ENCODE measurements around the gene CAMK1D.
"Not testable (repeated sequence)": the region's sequence is repeated elsewhere in the genome, so short reads cannot be mapped to it uniquely, and the experiment has no call there.

Gene CAMK1D

GRCh38 chr10:12716042-12716441, 366.7 kb downstream of the CAMK1D start:
- no peak overlapping the region for H3K27ac ChIP-seq (ENCODE audit: insufficient read depth, low read length, poor library complexity, severe bottlenecking)
- no peaks in the 10 kb centered on the region for H3K4me1 ChIP-seq (ENCODE audit: control insufficient read depth, insufficient read depth, low read length, poor library complexity, severe bottlenecking)
- no peaks in the 10 kb centered on the region for H3K9me3 ChIP-seq (ENCODE audit: control insufficient read depth, low read length)
- no peaks in the 10 kb centered on the region for H3K36me3 ChIP-seq (ENCODE audit: control insufficient read depth, insufficient read depth, low read length)
- H3K4me3 ChIP-seq (ENCODE audit: insufficient read depth, low read depth, low read length, poor library complexity, severe bottlenecking), result no peak overlapping the region
- no peak for DNase-seq
- H3K27me3 ChIP-seq (replicated peaks; ENCODE audit: control insufficient read depth, insufficient read depth, low read length, poor library complexity, severe bottlenecking), result no peaks in the 10 kb centered on the region

- Histone ChIP-seq H3K9me3 (ENCODE audit: control insufficient read depth, low read length) (no peaks in the 10 kb centered on the region), H3K4me3 (ENCODE audit: insufficient read depth, low read depth, low read length, poor library complexity, severe bottlenecking) (no peak overlapping the region), H3K27ac (ENCODE audit: insufficient read depth, low read length, poor library complexity, severe bottlenecking) (no peak overlapping the region), H3K36me3 (ENCODE audit: control insufficient read depth, insufficient read depth, low read length) (no peaks in the 10 kb centered on the region), H3K4me1 (ENCODE audit: control insufficient read depth, insufficient read depth, low read length, poor library complexity, severe bottlenecking) (no peaks in the 10 kb centered on the region), H3K27me3 (replicated peaks; ENCODE audit: control insufficient read depth, insufficient read depth, low read length, poor library complexity, severe bottlenecking) (no peaks in the 10 kb centered on the region)
- no peak for DNase-seq
These were observed 368.8 kb downstream of the CAMK1D start for GRCh38 chr10:12717981-12718707.

GRCh38 chr10:12719365-12719764, 370.0 kb downstream of the CAMK1D start:
- Histone ChIP-seq H3K4me3 (ENCODE audit: insufficient read depth, low read depth, low read length, poor library complexity, severe bottlenecking) (no peak overlapping the region), H3K27ac (ENCODE audit: insufficient read depth, low read length, poor library complexity, severe bottlenecking) (no peak overlapping the region), H3K9me3 (ENCODE audit: control insufficient read depth, low read length) (no peaks in the 10 kb centered on the region), H3K36me3 (ENCODE audit: control insufficient read depth, insufficient read depth, low read length) (no peaks in the 10 kb centered on the region), H3K27me3 (replicated peaks; ENCODE audit: control insufficient read depth, insufficient read depth, low read length, poor library complexity, severe bottlenecking) (no peaks in the 10 kb centered on the region), H3K4me1 (ENCODE audit: control insufficient read depth, insufficient read depth, low read length, poor library complexity, severe bottlenecking) (no peaks in the 10 kb centered on the region)
- DNase-seq, result no peak

GRCh38 chr10:12720217-12720981, 371.1 kb downstream of the CAMK1D start:
- Histone ChIP-seq H3K27ac (ENCODE audit: insufficient read depth, low read length, poor library complexity, severe bottlenecking) (no peak overlapping the region), H3K4me1 (ENCODE audit: control insufficient read depth, insufficient read depth, low read length, poor library complexity, severe bottlenecking) (no peaks in the 10 kb centered on the region), H3K36me3 (ENCODE audit: control insufficient read depth, insufficient read depth, low read length) (no peaks in the 10 kb centered on the region), H3K9me3 (ENCODE audit: control insufficient read depth, low read length) (no peaks in the 10 kb centered on the region), H3K4me3 (ENCODE audit: insufficient read depth, low read depth, low read length, poor library complexity, severe bottlenecking) (no peak overlapping the region), H3K27me3 (replicated peaks; ENCODE audit: control insufficient read depth, insufficient read depth, low read length, poor library complexity, severe bottlenecking) (no peaks in the 10 kb centered on the region)
- DNase-seq, result no peak

GRCh38 chr10:12721334-12721733, 372.0 kb downstream of the CAMK1D start:
- H3K4me3 ChIP-seq (ENCODE audit: insufficient read depth, low read depth, low read length, poor library complexity, severe bottlenecking), result no peak overlapping the region
- no peak for DNase-seq
- H3K4me1 ChIP-seq (ENCODE audit: control insufficient read depth, insufficient read depth, low read length, poor library complexity, severe bottlenecking), result no peaks in the 10 kb centered on the region
- no peak overlapping the region for H3K27ac ChIP-seq (ENCODE audit: insufficient read depth, low read length, poor library complexity, severe bottlenecking)
- H3K27me3 ChIP-seq (replicated peaks; ENCODE audit: control insufficient read depth, insufficient read depth, low read length, poor library complexity, severe bottlenecking), result no peaks in the 10 kb centered on the region
- no peaks in the 10 kb centered on the region for H3K36me3 ChIP-seq (ENCODE audit: control insufficient read depth, insufficient read depth, low read length)
- no peaks in the 10 kb centered on the region for H3K9me3 ChIP-seq (ENCODE audit: control insufficient read depth, low read length)

- DNase-seq, result no peak
- no peaks in the 10 kb centered on the region for H3K36me3 ChIP-seq (ENCODE audit: control insufficient read depth, insufficient read depth, low read length)
- no peak overlapping the region for H3K27ac ChIP-seq (ENCODE audit: insufficient read depth, low read length, poor library complexity, severe bottlenecking)
- no peaks in the 10 kb centered on the region for H3K9me3 ChIP-seq (ENCODE audit: control insufficient read depth, low read length)
- no peak overlapping the region for H3K4me3 ChIP-seq (ENCODE audit: insufficient read depth, low read depth, low read length, poor library complexity, severe bottlenecking)
- no peaks in the 10 kb centered on the region for H3K27me3 ChIP-seq (replicated peaks; ENCODE audit: control insufficient read depth, insufficient read depth, low read length, poor library complexity, severe bottlenecking)
- H3K4me1 ChIP-seq (ENCODE audit: control insufficient read depth, insufficient read depth, low read length, poor library complexity, severe bottlenecking), result no peaks in the 10 kb centered on the region
These were observed 373.9 kb downstream of the CAMK1D start for GRCh38 chr10:12723220-12723619.

- Histone ChIP-seq H3K27me3 (replicated peaks; ENCODE audit: control insufficient read depth, insufficient read depth, low read length, poor library complexity, severe bottlenecking) (no peaks in the 10 kb centered on the region), H3K27ac (ENCODE audit: insufficient read depth, low read length, poor library complexity, severe bottlenecking) (no peak overlapping the region), H3K4me3 (ENCODE audit: insufficient read depth, low read depth, low read length, poor library complexity, severe bottlenecking) (no peak overlapping the region)
These were observed 375.6 kb downstream of the CAMK1D start for GRCh38 chr10:12724807-12725579.

GRCh38 chr10:12725580-12725888, 376.2 kb downstream of the CAMK1D start:
- not testable (repeated sequence) for H3K4me3 ChIP-seq (ENCODE audit: insufficient read depth, low read depth, low read length, poor library complexity, severe bottlenecking); DNase-seq; H3K4me1 ChIP-seq (ENCODE audit: control insufficient read depth, insufficient read depth, low read length, poor library complexity, severe bottlenecking); H3K27me3 ChIP-seq (replicated peaks; ENCODE audit: control insufficient read depth, insufficient read depth, low read length, poor library complexity, severe bottlenecking); H3K27ac ChIP-seq (ENCODE audit: insufficient read depth, low read length, poor library complexity, severe bottlenecking); H3K36me3 ChIP-seq (ENCODE audit: control insufficient read depth, insufficient read depth, low read length); H3K9me3 ChIP-seq (ENCODE audit: control insufficient read depth, low read length)

More at GRCh38 chr10:12724807-12725579, 375.6 kb downstream of the CAMK1D start:
- no peaks in the 10 kb centered on the region for H3K36me3 ChIP-seq (ENCODE audit: control insufficient read depth, insufficient read depth, low read length)
- no peaks in the 10 kb centered on the region for H3K4me1 ChIP-seq (ENCODE audit: control insufficient read depth, insufficient read depth, low read length, poor library complexity, severe bottlenecking)
- H3K9me3 ChIP-seq (ENCODE audit: control insufficient read depth, low read length), result no peaks in the 10 kb centered on the region
- DNase-seq, result no peak

- no peak overlapping the region for H3K4me3 ChIP-seq (ENCODE audit: insufficient read depth, low read depth, low read length, poor library complexity, severe bottlenecking)
- DNase-seq, result no peak
- H3K36me3 ChIP-seq (ENCODE audit: control insufficient read depth, insufficient read depth, low read length), result no peaks in the 10 kb centered on the region
- no peaks in the 10 kb centered on the region for H3K9me3 ChIP-seq (ENCODE audit: control insufficient read depth, low read length)
- no peak overlapping the region for H3K27ac ChIP-seq (ENCODE audit: insufficient read depth, low read length, poor library complexity, severe bottlenecking)
- no peaks in the 10 kb centered on the region for H3K4me1 ChIP-seq (ENCODE audit: control insufficient read depth, insufficient read depth, low read length, poor library complexity, severe bottlenecking)
- no peaks in the 10 kb centered on the region for H3K27me3 ChIP-seq (replicated peaks; ENCODE audit: control insufficient read depth, insufficient read depth, low read length, poor library complexity, severe bottlenecking)
These were observed 377.9 kb downstream of the CAMK1D start for GRCh38 chr10:12726971-12727831.

Measured in effector memory CD4-positive, alpha-beta T cell (primary cell).